Fibroblast of skin of left quadriceps (primary cell): ENCODE results near the gene GET4.

Source experiments
- DNase-seq, 2 experiments: peaks; one replicate each; pipeline ENCODE4 v3.0.0-alpha.2; 2013; ENCODE audit warnings: low read depth in 2 of 2

Gene GET4

DNA sequence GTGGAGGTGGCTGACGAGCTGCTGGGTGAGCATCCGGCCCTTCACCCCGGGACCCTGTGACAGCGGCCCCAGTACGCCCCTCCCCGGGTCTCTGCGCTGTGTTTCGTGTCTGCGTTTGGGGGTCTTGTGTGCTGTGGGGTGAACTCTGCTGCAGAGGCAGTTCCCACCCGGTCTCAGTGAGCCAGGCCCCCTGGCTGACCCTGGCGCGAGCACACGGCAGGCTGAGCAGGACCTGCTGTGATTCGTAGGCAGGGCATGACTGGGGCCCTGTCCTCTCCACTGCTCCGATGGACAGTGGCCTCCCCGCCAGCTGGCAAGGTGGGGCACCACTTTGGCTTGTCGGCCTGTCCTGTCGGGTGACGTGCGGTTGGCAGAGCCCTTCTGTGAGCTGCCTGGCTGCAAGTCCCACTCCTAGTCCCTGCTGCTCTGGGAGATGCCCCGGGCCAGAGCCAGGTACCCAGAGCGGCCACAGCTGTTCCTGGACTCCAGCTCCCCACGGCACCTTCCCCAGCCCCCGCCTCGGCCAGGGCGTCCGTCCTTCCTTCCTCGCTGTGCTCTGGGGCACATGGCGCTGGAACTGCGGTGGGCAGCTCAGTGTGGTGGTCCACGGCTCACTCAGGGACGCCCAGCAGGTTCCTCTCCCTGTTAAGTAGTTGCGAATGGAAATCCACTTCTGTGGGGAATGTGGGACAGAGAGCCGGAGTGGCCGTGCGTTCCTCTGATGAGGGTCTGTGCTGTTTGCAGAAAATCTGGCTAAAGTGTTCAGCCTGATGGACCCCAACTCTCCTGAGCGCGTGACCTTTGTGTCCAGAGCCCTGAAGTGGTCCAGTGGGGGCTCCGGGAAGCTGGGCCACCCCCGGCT is 10.5 kb downstream of the GET4 start:
- no peak for DNase-seq

- no peak for DNase-seq
Measured at GRCh38 chr7:887488-887820, 11.1 kb downstream of the GET4 start.

- no peak for DNase-seq
Measured at GRCh38 chr7:888081-889024, 12.0 kb downstream of the GET4 start.

DNA sequence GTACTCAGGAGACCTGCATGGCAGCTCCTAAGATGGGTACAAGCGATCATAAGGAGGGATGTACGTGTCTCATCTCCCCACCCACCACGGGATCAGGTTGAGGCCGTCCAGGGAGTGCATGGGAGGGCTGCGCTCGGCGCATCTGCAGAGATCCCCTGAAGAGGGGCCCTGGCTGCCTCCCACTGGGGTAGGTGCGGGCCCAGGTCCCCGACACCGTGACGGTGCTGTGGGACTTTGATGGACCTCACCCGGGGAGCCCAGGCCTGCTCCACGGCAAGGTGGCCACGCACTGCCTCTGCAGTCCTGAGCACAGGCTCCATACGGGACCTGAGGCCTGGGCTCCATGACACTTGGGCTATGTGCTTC is 12.7 kb downstream of the GET4 start:
- DNase-seq, result no peak

- no peak for DNase-seq
Measured at GRCh38 chr7:889391-889790, 13.0 kb downstream of the GET4 start.

GRCh38 chr7:890868-891267 is 14.5 kb downstream of the GET4 start:
- no peak for DNase-seq

DNA sequence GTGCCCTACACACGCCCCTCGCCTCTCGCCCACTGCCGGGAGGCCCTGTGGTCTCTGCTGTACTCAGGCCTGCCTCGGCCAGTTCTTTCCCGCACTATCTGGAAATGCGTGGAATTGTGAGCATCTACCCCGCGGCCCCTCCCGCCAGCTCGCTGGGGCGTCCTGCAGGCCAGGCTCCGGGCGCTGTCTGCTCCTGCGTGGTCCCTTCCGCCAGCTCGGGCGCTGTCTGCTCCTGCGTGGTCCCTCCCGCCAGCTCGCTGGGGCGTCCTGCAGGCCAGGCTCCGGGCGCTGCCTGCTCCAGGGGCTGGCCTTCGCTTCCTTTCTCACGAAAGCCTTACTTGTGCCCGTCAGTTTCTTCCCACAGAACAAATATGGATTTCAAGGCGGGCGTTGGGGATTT is 14.9 kb downstream of the GET4 start:
- DNase-seq, result no peak

DNA sequence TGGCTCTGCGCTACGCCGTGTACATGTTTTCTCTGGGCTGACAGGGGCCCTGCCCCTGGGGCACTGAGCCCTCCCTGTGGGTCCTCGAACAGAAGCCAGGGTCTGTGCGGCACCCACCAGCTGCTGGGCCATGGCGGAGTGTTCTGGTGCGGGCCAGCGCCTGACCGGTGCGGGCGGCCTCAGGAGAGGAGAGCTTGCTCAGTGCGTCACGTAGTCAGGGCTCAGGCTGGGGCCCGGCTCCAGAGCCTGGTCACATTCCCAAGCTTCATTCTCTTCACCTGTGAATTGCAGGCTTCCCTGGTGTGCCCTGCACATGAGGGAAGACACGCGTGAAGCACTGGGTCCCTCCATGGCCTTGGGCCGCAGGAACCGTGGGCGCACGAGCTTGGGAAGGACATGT is 15.5 kb downstream of the GET4 start:
- DNase-seq, result no peak

DNA sequence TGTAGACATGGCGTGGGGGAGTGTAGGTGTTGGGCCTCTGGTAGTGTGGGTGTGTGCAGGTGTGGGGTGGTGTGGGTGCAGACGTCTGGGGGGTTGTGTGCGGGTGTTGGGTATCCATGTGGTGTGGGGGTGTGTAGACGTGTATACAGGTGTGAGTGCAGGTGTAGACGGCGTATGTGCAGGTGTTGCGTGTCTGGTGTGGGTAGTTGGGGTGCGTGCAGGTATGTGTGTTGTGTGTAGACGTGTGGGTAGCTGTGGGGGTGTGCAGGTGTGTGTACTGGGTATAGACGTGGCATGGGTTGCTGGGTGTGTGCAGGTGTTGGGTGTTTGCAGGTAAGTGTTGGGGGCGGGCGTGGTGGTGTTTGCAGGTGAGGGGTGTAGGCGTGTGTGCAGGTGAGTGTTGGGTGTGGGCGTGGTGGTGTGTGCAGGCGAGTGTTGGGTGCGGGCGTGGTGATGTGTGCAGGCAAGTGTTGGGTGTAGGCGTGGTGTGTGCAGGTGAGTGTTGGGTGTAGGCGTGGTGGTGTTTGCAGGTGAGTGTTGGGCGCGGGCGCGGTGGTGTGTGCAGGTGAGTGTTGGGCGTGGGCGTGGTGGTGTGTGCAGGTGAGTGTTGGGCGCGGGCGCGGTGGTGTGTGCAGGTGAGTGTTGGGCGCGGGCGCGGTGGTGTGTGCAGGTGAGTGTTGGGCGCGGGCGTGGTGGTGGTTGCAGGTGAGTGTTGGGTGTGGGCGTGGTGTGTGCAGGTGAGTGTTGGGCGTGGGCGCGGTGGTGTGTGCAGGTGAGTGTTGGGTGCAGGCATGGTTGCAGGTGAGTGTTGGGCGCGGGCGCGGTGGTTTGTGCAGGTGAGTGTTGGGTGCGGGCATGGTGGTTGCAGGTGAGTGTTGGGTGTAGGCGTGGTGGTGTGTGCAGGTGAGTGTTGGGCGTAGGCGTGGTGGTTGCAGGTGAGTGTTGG is 16.6 kb downstream of the GET4 start:
- no peak for DNase-seq

- DNase-seq, result no peak
Measured at GRCh38 chr7:893686-894085, 17.3 kb downstream of the GET4 start.

DNA sequence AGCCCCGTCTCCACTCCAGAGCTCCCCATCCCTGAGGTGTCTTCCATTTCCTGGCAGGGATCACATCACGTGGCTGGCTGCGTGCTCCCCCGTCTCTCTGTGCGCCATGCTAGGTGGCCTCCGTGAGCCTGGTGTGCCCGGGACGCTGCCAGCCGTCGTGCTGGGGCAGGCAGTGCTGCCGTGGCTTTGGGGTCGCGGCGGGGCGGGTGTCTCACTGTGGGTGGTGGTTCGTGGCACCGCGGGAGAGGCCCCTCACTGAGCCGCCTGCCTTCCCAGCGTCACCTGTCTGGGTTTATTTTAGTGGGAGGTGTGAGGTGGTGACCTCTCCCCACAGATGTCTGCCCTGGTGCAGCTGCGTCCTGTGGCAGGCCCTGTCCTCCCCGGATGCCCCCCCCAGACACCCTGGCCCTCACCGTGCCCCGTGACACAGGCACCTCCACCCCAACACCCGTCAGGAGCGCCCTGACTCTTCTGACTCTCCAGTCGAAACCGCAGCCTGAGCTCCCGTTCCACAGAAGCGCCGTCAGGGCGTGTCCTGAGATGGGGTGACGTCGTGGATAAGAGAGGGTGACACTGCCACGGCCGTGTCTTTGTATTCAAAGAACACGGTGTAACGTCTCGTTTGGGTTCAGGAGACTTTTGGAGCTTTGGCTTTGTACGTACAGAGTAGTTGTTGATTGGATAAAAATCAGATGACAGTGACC is 18.0 kb downstream of the GET4 start:
- no peak for DNase-seq

DNA sequence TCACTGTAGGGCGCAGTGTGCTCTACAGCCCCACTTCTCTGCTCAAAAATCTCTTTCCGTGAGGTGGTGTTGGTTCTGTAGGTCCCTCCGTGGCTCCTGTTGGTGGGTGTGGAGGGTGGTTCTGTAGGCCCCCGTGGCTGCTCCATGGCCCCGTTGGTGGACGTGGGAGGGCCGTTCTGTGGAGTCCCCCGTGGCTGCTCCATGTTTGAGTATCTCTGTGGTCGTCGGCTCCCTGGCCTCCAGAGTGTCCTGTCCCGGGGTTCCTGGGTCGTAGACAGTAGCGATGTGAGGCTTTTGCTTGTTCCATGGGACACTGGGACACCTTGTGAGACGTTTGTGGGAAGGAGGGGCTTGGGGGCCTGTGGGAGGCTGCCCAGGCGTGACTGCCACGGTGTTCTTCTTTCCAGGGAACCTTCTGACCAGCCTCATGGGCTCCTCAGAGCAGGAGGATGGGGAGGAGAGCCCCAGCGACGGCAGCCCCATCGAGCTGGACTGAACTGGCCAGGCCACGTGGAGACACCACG is 18.6 kb downstream of the GET4 start:
- no peak for DNase-seq

- DNase-seq, result no peak
Measured at GRCh38 chr7:895451-896052, 19.2 kb downstream of the GET4 start.

- DNase-seq, result no peak
Measured at GRCh38 chr7:896346-897075, 20.2 kb downstream of the GET4 start.

GRCh38 chr7:897086-897485 is 20.7 kb downstream of the GET4 start:
- no peak for DNase-seq

- DNase-seq, result no peak
Measured at GRCh38 chr7:897771-898376, 21.5 kb downstream of the GET4 start.

- no peak for DNase-seq
Measured at GRCh38 chr7:898460-898854, 22.1 kb downstream of the GET4 start.

DNA sequence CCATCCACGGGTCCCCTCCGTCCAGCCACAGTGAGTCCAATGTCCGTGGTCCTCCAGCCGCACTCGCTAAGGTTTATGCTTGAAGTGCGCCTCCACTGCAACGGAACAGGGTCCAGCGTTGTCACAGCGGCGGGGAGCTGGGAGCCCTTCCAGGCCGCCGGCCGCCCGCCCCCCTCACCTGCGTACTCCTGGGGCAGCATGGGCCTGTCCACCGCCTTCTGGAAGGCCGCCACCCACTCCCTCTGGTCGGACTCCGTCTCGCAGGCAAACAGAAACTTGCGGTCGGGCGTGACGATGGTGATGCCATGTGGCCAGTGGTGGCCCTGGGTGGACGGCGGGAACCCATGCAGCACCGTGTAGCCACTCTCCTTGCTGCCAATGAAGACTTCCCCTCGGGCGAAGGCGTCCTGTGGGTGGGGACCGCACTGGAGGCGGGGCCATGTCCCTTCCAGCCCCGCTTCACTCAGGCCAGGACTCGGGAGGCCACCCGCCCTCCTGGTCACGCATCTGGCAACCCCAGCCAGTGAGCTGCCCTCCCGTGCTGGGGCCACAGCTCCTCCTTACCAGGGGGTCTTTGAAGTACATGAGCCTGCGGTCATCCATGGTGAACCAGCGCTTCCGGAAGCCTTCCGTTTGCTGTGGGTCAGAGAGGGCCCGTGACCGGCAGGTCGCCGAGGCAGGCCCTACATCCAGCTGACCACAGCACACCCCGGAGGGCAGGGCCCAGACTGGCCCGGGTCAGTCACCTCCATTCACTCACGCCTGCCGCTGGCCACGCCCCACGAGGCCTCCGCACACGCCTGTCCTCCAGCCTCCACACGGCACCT is 22.7 kb downstream of the GET4 start:
- DNase-seq, result no peak

DNA sequence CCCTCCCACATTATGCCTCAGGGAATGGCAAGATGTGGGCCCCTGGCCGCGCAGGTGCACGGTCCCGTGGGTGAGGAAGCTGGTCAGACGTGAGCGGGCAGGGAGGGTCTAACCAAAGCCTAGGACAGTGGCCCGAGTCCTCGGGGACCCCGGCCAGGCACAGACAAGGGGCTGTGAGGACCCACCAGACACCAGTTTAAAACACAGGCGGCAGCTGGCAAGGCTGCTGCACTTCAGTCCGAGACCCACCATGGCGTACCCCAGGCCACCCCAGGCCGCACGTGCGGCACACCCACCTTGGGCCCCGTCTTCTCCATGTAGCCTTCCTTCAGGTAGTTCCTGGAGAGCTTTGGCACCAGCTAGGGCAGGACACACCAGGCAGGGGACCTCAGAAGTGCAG is 23.5 kb downstream of the GET4 start:
- DNase-seq, result no peak
